HCT116 (cell line): ENCODE measurements around the gene RET. TPM values are rescaled to one million over a fixed set of nuclear protein-coding genes. Genes with fewer than 3 reads are reported as not detected.

Source experiments
- ATAC-seq: fragments of 200-7000 bp; cut with Tn5 transposase; 2 replicates; pipeline ENCODE4 v1.9.1; 2020; ENCODE audit warnings: mild to moderate bottlenecking, moderate library complexity
- BruUV-seq: library from RNA; stranded (reverse); fragments of 400-500 nt; replicated peaks from 2 replicates; lab custom pipeline; 2021; lab: Mats Ljungman, UMichigan
- CTCF ChIA-PET: fragments of 300-600 bp; sonication (Branson Sonifier 250); formaldehyde crosslinking; loops from one replicate; lab custom pipeline; 2021; ENCODE audit warnings: antibody characterized with exemption; lab: Charles Lee
- POLR2A ChIA-PET: fragments of 300-600, 350-600 bp; sonication (Branson Sonifier 250); formaldehyde crosslinking; loops from one replicate; lab custom pipeline; 2021; ENCODE audit warnings: antibody characterized with exemption; lab: Charles Lee
- RAD21 ChIA-PET, 2 experiments: fragments of 300-600 bp; sonication (Branson Sonifier 250); formaldehyde crosslinking; loops; one replicate each; lab custom pipeline; 2023; ENCODE audit warnings: low total read pairs in 2 of 2; ENCODE audit not compliant: uncharacterized antibody in 2 of 2, unreplicated experiment in 2 of 2, low non-redundant PET in 1 of 2; lab: Charles Lee
- DNase-seq: peaks from one replicate; pipeline ENCODE4 v3.0.0-alpha.2; 2010; ENCODE audit warnings: low read depth, low spot score
- H2AFZ ChIP-seq: fragments of 200-600 bp; shearing (Covaris generic), sonication (generic); 2 replicates; pipeline ENCODE4 v1.6.1; 2017; ENCODE audit warnings: low read depth, mixed run types, mixed read lengths, antibody characterized with exemption, low read length; ENCODE audit not compliant: poor library complexity, severe bottlenecking
- H3K27ac ChIP-seq: 2 replicates; pipeline ENCODE4 v1.5.1; 2012; ENCODE audit warnings: low read depth, low read length
- H3K27me3 ChIP-seq: fragments of 200-600 bp; sonication (generic); 2 replicates; pipeline ENCODE4 v1.6.1; 2016; ENCODE audit warnings: mixed run types, low read length, mixed read lengths; ENCODE audit not compliant: insufficient read depth
- H3K36me3 ChIP-seq, 2 experiments: fragments of 200-500 bp in 1 of 2; fragments of 200-600 bp in 1 of 2; sonication (Bioruptor generic) in 1 of 2; sonication (generic) in 1 of 2; 2 replicates each; pipeline versions ENCODE4 v1.5.1 to v1.6.1; 2014 to 2016; ENCODE audit warnings: low read length in 2 of 2, inconsistent platforms in 1 of 2, mixed read lengths in 1 of 2, mixed run types in 1 of 2; ENCODE audit not compliant: insufficient read depth in 2 of 2, control insufficient read depth in 1 of 2
- H3K4me1 ChIP-seq, 2 experiments: fragments of 200-600 bp in 1 of 2; sonication (generic) in 1 of 2; 2 replicates each; pipeline versions ENCODE4 v1.5.1 to v1.6.1; 2012 to 2017; ENCODE audit warnings: low read length in 2 of 2, inconsistent platforms in 1 of 2, mild to moderate bottlenecking in 1 of 2, mixed read lengths in 1 of 2, mixed run types in 1 of 2, moderate library complexity in 1 of 2; ENCODE audit not compliant: insufficient read depth in 2 of 2, control insufficient read depth in 1 of 2
- H3K4me2 ChIP-seq: fragments of 200-600 bp; sonication (generic); 2 replicates; pipeline ENCODE4 v1.6.1; 2017; ENCODE audit warnings: mixed run types, low read length, mixed read lengths
- H3K4me3 ChIP-seq, 2 experiments: fragments of 200-600 bp in 1 of 2; sonication (generic) in 1 of 2; replicated peaks in 1 of 2; 2 replicates each; pipeline ENCODE4 v1.5.1; 2011 to 2016; ENCODE audit warnings: low read length in 2 of 2, control low read depth in 1 of 2, low read depth in 1 of 2, mild to moderate bottlenecking in 1 of 2, mixed read lengths in 1 of 2, mixed run types in 1 of 2
- H3K79me2 ChIP-seq: fragments of 200-600 bp; sonication (generic); 2 replicates; pipeline ENCODE4 v1.6.1; 2017; ENCODE audit warnings: mild to moderate bottlenecking, mixed run types, low read length, moderate library complexity, mixed read lengths; ENCODE audit not compliant: insufficient read depth
- H3K9ac ChIP-seq: fragments of 200-600 bp; sonication (generic); 2 replicates; pipeline ENCODE4 v1.6.1; 2016; ENCODE audit warnings: low read length, mixed read lengths
- H3K9me2 ChIP-seq: fragments of 200-600 bp; sonication (generic), shearing (Covaris generic); 2 replicates; pipeline ENCODE4 v1.6.1; 2017; ENCODE audit warnings: mixed run types, mild to moderate bottlenecking, moderate library complexity; ENCODE audit not compliant: insufficient read depth
- H3K9me3 ChIP-seq, 2 experiments: fragments of 200-500 bp in 1 of 2; fragments of 200-600 bp in 1 of 2; sonication (Bioruptor generic) in 1 of 2; sonication (generic) in 1 of 2; 2 replicates each; pipeline ENCODE4 v1.6.1; 2014 to 2017; ENCODE audit warnings: low read length in 2 of 2, mixed read lengths in 2 of 2, inconsistent platforms in 1 of 2, low read depth in 1 of 2, mild to moderate bottlenecking in 1 of 2, mixed run types in 1 of 2, moderate library complexity in 1 of 2; ENCODE audit not compliant: control insufficient read depth in 1 of 2, insufficient read depth in 1 of 2
- H4K20me1 ChIP-seq: fragments of 200-600 bp; sonication (generic), shearing (Covaris generic); 2 replicates; pipeline ENCODE4 v1.6.1; 2017; ENCODE audit warnings: mixed run types, mild to moderate bottlenecking, moderate library complexity; ENCODE audit not compliant: insufficient read depth
- ATF3 ChIP-seq: IDR thresholded peaks from 2 replicates; pipeline ENCODE4 v1.6.1; 2012
- CEBPB ChIP-seq: IDR thresholded peaks from 2 replicates; pipeline ENCODE4 v1.6.1; 2012; ENCODE audit warnings: low read depth
- EGR1 ChIP-seq: IDR thresholded peaks from 2 replicates; pipeline ENCODE4 v1.6.1; 2012; ENCODE audit warnings: low read depth
- REST ChIP-seq: IDR thresholded peaks from 2 replicates; pipeline ENCODE4 v1.6.1; 2012; ENCODE audit warnings: low read depth
- ZNF274 ChIP-seq: fragments of 200-500 bp; sonication (Bioruptor generic); IDR thresholded peaks from 2 replicates; pipeline ENCODE4 v1.6.1; 2014; ENCODE audit warnings: mild to moderate bottlenecking, low read depth, low read length, inconsistent platforms
- intact Hi-C: fragments of 100-400 bp; cut with micrococcal nuclease; formaldehyde crosslinking; loops from 2 replicates; pipeline ENCODE4 v1.10.0; 2022
- total RNA-seq: library from RNA; stranded (reverse); gene quantifications from one replicate; pipeline ENCODE4 v1.2.1, GENCODE V29; 2021; ENCODE audit not compliant: unreplicated experiment

RET gene
- total RNA-seq, 1 experiment from 2014 or later, result 5.9 TPM

GRCh38 chr10:43048301-43049051 lies 28.4 kb upstream of the RET start:
- no peaks in the 10 kb centered on the region for H4K20me1 ChIP-seq
- DNase-seq (no peak), ATAC-seq (no peak)
- no peak overlapping the region for H3K9ac ChIP-seq
- RAD21 ChIA-PET, result no interaction called here
- POLR2A ChIA-PET, result no interaction called here
- no peak overlapping the region for H2AFZ ChIP-seq
- no peak overlapping the region for H3K27ac ChIP-seq
- no peak overlapping the region for H3K4me2 ChIP-seq
- H3K4me1 ChIP-seq, result no peaks in the 10 kb centered on the region
- CTCF ChIA-PET, result no interaction called here
- H3K9me3 ChIP-seq, result no peaks in the 10 kb centered on the region
- intact Hi-C loops, result no loop called here
- peaks cover 32% of the 10 kb centered on the region for H3K27me3 ChIP-seq
- no TSS peak for BruUV-seq
- TF ChIP-seq ATF3 (no peak), CEBPB (no peak), EGR1 (no peak), REST (no peak), ZNF274 (no peak)
- H3K4me3 ChIP-seq, result no peak overlapping the region
- H3K79me2 ChIP-seq, result no peaks in the 10 kb centered on the region
- H3K36me3 ChIP-seq, result no peaks in the 10 kb centered on the region
- H3K9me2 ChIP-seq, result no peaks in the 10 kb centered on the region
